Heart left ventricle (tissue), 16 donors: Measurements from ENCODE around the gene LRRC73. TPM values are rescaled to one million over a fixed set of nuclear protein-coding genes. Genes with fewer than 3 reads are reported as not detected.

Experiments used
- ATAC-seq, 4 donors: fragments of 200-7000 bp; cut with Tn5 transposase; one replicate each; pipeline ENCODE4 v1.9.1; 2020 to 2022; ENCODE audit warnings: moderate library complexity in 4 of 4, mild to moderate bottlenecking in 3 of 4, moderate number of reproducible peaks in 1 of 4
- DNase-seq, 5 donors: peaks; one replicate each; pipeline ENCODE4 v3.0.0-alpha.2; 2020
- H3K27ac ChIP-seq, 12 donors: fragments of 200-600 bp; sonication (generic) in 4 of 12; one replicate each; pipeline versions ENCODE4 v1.5.0 to v1.8.0; 2016 to 2022; ENCODE audit warnings: mild to moderate bottlenecking in 2 of 12
- H3K27me3 ChIP-seq, 9 donors: fragments of 200-600 bp; sonication (generic) in 2 of 9; one replicate each; pipeline versions ENCODE4 v1.5.1 to v1.8.0; 2016 to 2022; ENCODE audit warnings: mild to moderate bottlenecking in 3 of 9
- H3K36me3 ChIP-seq, 9 donors: fragments of 200-600 bp; sonication (generic) in 2 of 9; one replicate each; pipeline versions ENCODE4 v1.5.0 to v1.8.0; 2018 to 2022; ENCODE audit warnings: mild to moderate bottlenecking in 2 of 9
- H3K4me1 ChIP-seq, 12 donors: fragments of 200-600 bp; sonication (generic) in 4 of 12; one replicate each; pipeline versions ENCODE4 v1.5.0 to v1.8.0; 2016 to 2022; ENCODE audit warnings: mild to moderate bottlenecking in 3 of 12
- H3K4me3 ChIP-seq, 12 donors: fragments of 200-600 bp; sonication (generic) in 4 of 12; one replicate each; pipeline versions ENCODE4 v1.5.0 to v1.8.0; 2017 to 2022; ENCODE audit warnings: mild to moderate bottlenecking in 9 of 12, moderate library complexity in 4 of 12
- H3K9me3 ChIP-seq, 12 donors: fragments of 200-600 bp; sonication (generic) in 4 of 12; one replicate each; pipeline versions ENCODE4 v1.5.0 to v1.8.0; 2016 to 2022; ENCODE audit warnings: mild to moderate bottlenecking in 1 of 12
- POLR2A ChIP-seq, 2 donors: fragments of 450-650 bp; IDR thresholded peaks; one replicate each; pipeline ENCODE4 v1.6.1; 2017; ENCODE audit warnings: antibody characterized with exemption in 2 of 2, mild to moderate bottlenecking in 2 of 2, moderate library complexity in 2 of 2
- WGBS, 4 donors: extraction: QIAGEN DNeasy Blood & Tissue Kit in 2 of 4; methylation state at CpG; one replicate each; pipeline versions ENCODE4 v1.1.5 to v1.1.7; 2013 to 2018; 5-methylcytosine and 5-hydroxymethylcytosine counted together
- intact Hi-C, 10 donors: fragments of 100-400 bp; cut with DNase I; formaldehyde crosslinking; loops; one replicate each; pipeline versions ENCODE4 v1.11.1 to v1.14.2; 2022
- polyA plus RNA-seq, 2 donors: library from polyadenylated mRNA; stranded (reverse); fragments of 200-250 nt; gene quantifications; one replicate each; pipeline ENCODE4 v1.2.3, GENCODE V29; 2013
- total RNA-seq, 9 donors: library from RNA; depleted of rRNA in 2 of 9; stranded (reverse); fragments of >200 nt in 2 of 9; fragmentation: NEBNext Ultra II Directional in 3 of 9; extraction: Animal tissue kit (Norgen Biotek cat#: 25700) in 3 of 9; gene quantifications; one replicate each; pipeline versions ENCODE4 v1.1.0 to v1.2.4, GENCODE V29; 2016 to 2023
- TF ChIP-seq, protein P1 (sequence below), 12 donors: fragments of 200-600 bp; sonication (generic) in 4 of 12; IDR thresholded peaks; one replicate each; pipeline versions ENCODE4 v1.5.0 to v1.8.0; 2018 to 2022; ENCODE audit warnings: antibody characterized with exemption in 12 of 12, mild to moderate bottlenecking in 5 of 12
- donor health status: ischemic (EF 13 %, LVEDD 7.1; RV severe dilation, severe dysfunction).
- donor health status: healthy with polysubstance abuse.
- donor health status: DM: no; HTN: yes; CAD: no.
- donor health status: DM: no; HTN: no; CAD: no.
- donor health status: ischemic (EF 25% LVEDD 6.9; RV normal size, moderate dysfunction).
- donor health status: ischemic (EF 25% LVEDD 5.7; RV mildly dilated, moderate dysfunction).
- donor health status: healthy.
- donor health status: DM: yes; HTN: yes; CAD: no.
- donor health status: ischemic (EF 35%, LVEDD 5.7; RV mildly dilated, moderate dysfunction).
- donor health status: nonischemic (EF 11% LVEDD 7.7; RV severe dilation, severe dysfunction).
- donor health status: DM: yes; HTN: yes; CAD: no.
- donor health status: PGD.
- donor health status: ischemic (EF 29% LVEDD 5.4; RV normal size, mild dysfunction).
- donor health status: nonischemic (EF 23%, LVEDD 6.1; RV moderate dilation, normal function).

The LRRC73 gene
- total and polyA plus RNA-seq, 11 donors = 0.50 to 5.1 (median 1.9) TPM

- Histone ChIP-seq H3K27me3 (peaks cover 0 to 16% (median 0%) of the 10 kb centered on the region in 9 donors), H3K36me3 (peaks cover 3 to 50% (median 41%) of the 10 kb centered on the region in 9 donors), H3K9me3 (no peaks in the 10 kb centered on the region), H3K27ac (peak overlapping the region in 2 of 12 donors; percentile 0 to 47), H3K4me3 (no peak overlapping the region), H3K4me1 (peaks cover 8 to 57% (median 32%) of the 10 kb centered on the region in 12 donors)
- no peak for TF ChIP-seq POLR2A (IDR thresholded peaks at IDR 0.05)
- TF ChIP-seq, protein P1, sequence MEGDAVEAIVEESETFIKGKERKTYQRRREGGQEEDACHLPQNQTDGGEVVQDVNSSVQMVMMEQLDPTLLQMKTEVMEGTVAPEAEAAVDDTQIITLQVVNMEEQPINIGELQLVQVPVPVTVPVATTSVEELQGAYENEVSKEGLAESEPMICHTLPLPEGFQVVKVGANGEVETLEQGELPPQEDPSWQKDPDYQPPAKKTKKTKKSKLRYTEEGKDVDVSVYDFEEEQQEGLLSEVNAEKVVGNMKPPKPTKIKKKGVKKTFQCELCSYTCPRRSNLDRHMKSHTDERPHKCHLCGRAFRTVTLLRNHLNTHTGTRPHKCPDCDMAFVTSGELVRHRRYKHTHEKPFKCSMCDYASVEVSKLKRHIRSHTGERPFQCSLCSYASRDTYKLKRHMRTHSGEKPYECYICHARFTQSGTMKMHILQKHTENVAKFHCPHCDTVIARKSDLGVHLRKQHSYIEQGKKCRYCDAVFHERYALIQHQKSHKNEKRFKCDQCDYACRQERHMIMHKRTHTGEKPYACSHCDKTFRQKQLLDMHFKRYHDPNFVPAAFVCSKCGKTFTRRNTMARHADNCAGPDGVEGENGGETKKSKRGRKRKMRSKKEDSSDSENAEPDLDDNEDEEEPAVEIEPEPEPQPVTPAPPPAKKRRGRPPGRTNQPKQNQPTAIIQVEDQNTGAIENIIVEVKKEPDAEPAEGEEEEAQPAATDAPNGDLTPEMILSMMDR (IDR thresholded peaks at IDR 0.05) = no peak
- intact Hi-C loops = loop anchor here in 9 of 10 donors (1.0 to 10.0 kb wide), 10 partner anchors 51 to 251 kb away; partner anchors contain the start of genes ZNF318 (in 4 of the 9) and DLK2 (in 3 of the 9)
- no peak for DNase-seq
- WGBS, 4 donors = 71 to 82% (median 80%) methylated on average over 3 of the region's 3 CpGs
- ATAC-seq = no peak
These were observed 4.0 kb downstream of the LRRC73 start for GRCh38 chr6:43506171-43506570.

DNA sequence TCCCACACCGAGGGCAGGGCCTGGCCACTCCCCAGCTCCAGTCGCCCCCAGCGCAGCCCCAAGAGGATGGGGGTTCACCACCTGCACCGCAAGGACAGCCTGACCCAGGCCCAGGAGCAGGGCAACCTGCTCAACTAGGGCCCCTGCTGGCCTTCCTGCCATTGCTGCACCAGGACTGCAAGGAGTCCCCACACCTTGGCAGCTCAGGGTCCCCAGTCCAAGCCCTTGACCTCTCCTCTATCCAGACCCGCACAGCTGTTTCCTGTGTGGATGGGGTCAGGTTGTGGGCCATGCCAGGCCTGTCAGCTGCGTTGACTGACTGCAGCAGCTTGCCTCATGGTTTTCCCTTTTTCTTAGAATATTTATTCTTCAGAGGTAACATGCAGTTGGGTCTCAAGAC is 4.4 kb downstream of the LRRC73 start:
- H3K27ac ChIP-seq = no peak overlapping the region
- H3K4me3 ChIP-seq = no peak overlapping the region
- peaks cover 4 to 57% (median 31%) of the 10 kb centered on the region in 12 donors for H3K4me1 ChIP-seq
- H3K9me3 ChIP-seq = no peaks in the 10 kb centered on the region
- intact Hi-C loops = loop anchor here in 9 of 10 donors (1.0 to 10.0 kb wide), 10 partner anchors 51 to 251 kb away; partner anchors contain the start of genes ZNF318 (in 4 of the 9) and DLK2 (in 3 of the 9)
- peaks cover 0 to 16% (median 0%) of the 10 kb centered on the region in 9 donors for H3K27me3 ChIP-seq
- ATAC-seq (no peak), DNase-seq (no peak)
- TF ChIP-seq, protein P1 (IDR thresholded peaks at IDR 0.05) = no peak
- no peak for TF ChIP-seq POLR2A (IDR thresholded peaks at IDR 0.05)
- WGBS, 4 donors = 64 to 75% (median 69%) methylated on average over 6 of the region's 6 CpGs
- peaks cover 3 to 50% (median 41%) of the 10 kb centered on the region in 9 donors for H3K36me3 ChIP-seq

GRCh38 chr6:43504756-43505593 is 5.2 kb downstream of the LRRC73 start:
- WGBS, 4 donors = 89 to 98% (median 95%) methylated on average over 11 to 26 of the region's 26 CpGs
- Histone ChIP-seq H3K4me3 (no peak overlapping the region), H3K27ac (no peak overlapping the region), H3K36me3 (peaks cover 3 to 57% (median 47%) of the 10 kb centered on the region in 9 donors), H3K27me3 (peaks cover 0 to 16% (median 0%) of the 10 kb centered on the region in 9 donors), H3K4me1 (peaks cover 2 to 58% (median 33%) of the 10 kb centered on the region in 12 donors), H3K9me3 (no peaks in the 10 kb centered on the region)
- DNase-seq (no peak), ATAC-seq (no peak)
- intact Hi-C loops = loop anchor here in 9 of 10 donors (5.0 to 10.0 kb wide), 7 partner anchors 118 to 250 kb away; partner anchors contain the start of gene ZNF318 (in 4 of the 9)
- TF ChIP-seq, protein P1 (IDR thresholded peaks at IDR 0.05) = no peak
- no peak for TF ChIP-seq POLR2A (IDR thresholded peaks at IDR 0.05)

GRCh38 chr6:43503443-43503842 is 6.7 kb downstream of the LRRC73 start:
- 92 to 96% (median 92%) methylated on average over 8 of the region's 8 CpGs for WGBS, 4 donors
- H3K4me1 ChIP-seq = peaks cover 3 to 57% (median 36%) of the 10 kb centered on the region in 12 donors
- peak overlapping the region in 2 of 12 donors; percentile 8 to 9 for H3K27ac ChIP-seq
- H3K9me3 ChIP-seq = no peaks in the 10 kb centered on the region
- H3K36me3 ChIP-seq = peaks cover 3 to 73% (median 63%) of the 10 kb centered on the region in 9 donors
- peaks cover 0 to 3% (median 0%) of the 10 kb centered on the region in 9 donors for H3K27me3 ChIP-seq
- intact Hi-C loops = loop anchor here in 6 of 10 donors (2.0 to 10.0 kb wide), 5 partner anchors 115 to 249 kb away; partner anchors contain the start of gene ZNF318 (in 1 of the 6)
- ATAC-seq = no peak
- DNase-seq = no peak
- TF ChIP-seq, protein P1 (IDR thresholded peaks at IDR 0.05) = no peak
- TF ChIP-seq POLR2A (IDR thresholded peaks at IDR 0.05) = no peak
- no peak overlapping the region for H3K4me3 ChIP-seq
